Measurements from ENCODE around the gene OLA1. TPM values are rescaled to one million over a fixed set of nuclear protein-coding genes. Genes with fewer than 3 reads are reported as not detected.
"Not testable (repeated sequence)": the region's sequence is repeated elsewhere in the genome, so short reads cannot be mapped to it uniquely, and the experiment has no call there.

OLA1 gene
- total RNA-seq, 1 experiment from 2014 or later: 126 TPM

GRCh38 chr2:174281736-174282135 lies 33.4 kb upstream of the OLA1 start:
- intact Hi-C loops (cut with micrococcal nuclease; ENCODE audit: unreplicated experiment) (no loop called here), in situ Hi-C loops (cut with HindIII; ENCODE audit: low pct_unique_long_range_greater_than_20kb, low sequenced_read_pairs) (no loop called here)
- Histone ChIP-seq H3K27me3 (ENCODE audit: control insufficient read depth, insufficient read depth, low read length) (peaks cover 9% of the 10 kb centered on the region), H3K36me3 (ENCODE audit: control insufficient read depth, insufficient read depth, low read length) (no peaks in the 10 kb centered on the region), H3K9me3 (ENCODE audit: control insufficient read depth, insufficient read depth, low read depth, low read length) (no peaks in the 10 kb centered on the region), H3K27ac (ENCODE audit: low read length) (no peak overlapping the region), H3K4me3 (ENCODE audit: low read depth in 2 of 2, low read length in 2 of 2) (no peak overlapping the region), H3K4me1 (ENCODE audit: control insufficient read depth, insufficient read depth, low read length) (no peaks in the 10 kb centered on the region)
- ChIA-PET CTCF (no interaction called here), POLR2A (no interaction called here)
- TF ChIP-seq POLR2AphosphoS5 (IDR thresholded peaks at IDR 0.05; ENCODE audit: low read depth, low read length): no peak
- TF ChIP-seq SIN3A (IDR thresholded peaks at IDR 0.05; ENCODE audit: borderline replicate concordance, insufficient read depth, low read depth, low read length): no peak
- TF ChIP-seq REST (IDR thresholded peaks at IDR 0.05; ENCODE audit: insufficient read depth in 1 of 2, low read depth in 2 of 2, low read length in 1 of 2): no peak
- TF ChIP-seq, protein P1, sequence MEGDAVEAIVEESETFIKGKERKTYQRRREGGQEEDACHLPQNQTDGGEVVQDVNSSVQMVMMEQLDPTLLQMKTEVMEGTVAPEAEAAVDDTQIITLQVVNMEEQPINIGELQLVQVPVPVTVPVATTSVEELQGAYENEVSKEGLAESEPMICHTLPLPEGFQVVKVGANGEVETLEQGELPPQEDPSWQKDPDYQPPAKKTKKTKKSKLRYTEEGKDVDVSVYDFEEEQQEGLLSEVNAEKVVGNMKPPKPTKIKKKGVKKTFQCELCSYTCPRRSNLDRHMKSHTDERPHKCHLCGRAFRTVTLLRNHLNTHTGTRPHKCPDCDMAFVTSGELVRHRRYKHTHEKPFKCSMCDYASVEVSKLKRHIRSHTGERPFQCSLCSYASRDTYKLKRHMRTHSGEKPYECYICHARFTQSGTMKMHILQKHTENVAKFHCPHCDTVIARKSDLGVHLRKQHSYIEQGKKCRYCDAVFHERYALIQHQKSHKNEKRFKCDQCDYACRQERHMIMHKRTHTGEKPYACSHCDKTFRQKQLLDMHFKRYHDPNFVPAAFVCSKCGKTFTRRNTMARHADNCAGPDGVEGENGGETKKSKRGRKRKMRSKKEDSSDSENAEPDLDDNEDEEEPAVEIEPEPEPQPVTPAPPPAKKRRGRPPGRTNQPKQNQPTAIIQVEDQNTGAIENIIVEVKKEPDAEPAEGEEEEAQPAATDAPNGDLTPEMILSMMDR (IDR thresholded peaks at IDR 0.05): no peak
- no peak for TF ChIP-seq TCF7L2 (IDR thresholded peaks at IDR 0.05; ENCODE audit: low read depth, low read length)
- ATAC-seq (no peak), DNase-seq (ENCODE audit: low read depth, low spot score) (no peak)
- no TSS peak for BruUV-seq (replicated peaks)

- DNase-seq (ENCODE audit: low read depth, low spot score) (no peak), ATAC-seq (no peak)
- BruUV-seq (replicated peaks): no TSS peak
- no peak for TF ChIP-seq SIN3A (IDR thresholded peaks at IDR 0.05; ENCODE audit: borderline replicate concordance, insufficient read depth, low read depth, low read length)
- no peak for TF ChIP-seq TCF7L2 (IDR thresholded peaks at IDR 0.05; ENCODE audit: low read depth, low read length)
- TF ChIP-seq POLR2AphosphoS5 (IDR thresholded peaks at IDR 0.05; ENCODE audit: low read depth, low read length): no peak
- TF ChIP-seq REST (IDR thresholded peaks at IDR 0.05; ENCODE audit: insufficient read depth in 1 of 2, low read depth in 2 of 2, low read length in 1 of 2): no peak
- TF ChIP-seq, protein P1 (IDR thresholded peaks at IDR 0.05): no peak
- H3K27me3 ChIP-seq (ENCODE audit: control insufficient read depth, insufficient read depth, low read length): peaks cover 7% of the 10 kb centered on the region
- in situ Hi-C loops (cut with HindIII; ENCODE audit: low pct_unique_long_range_greater_than_20kb, low sequenced_read_pairs): no loop called here
- H3K9me3 ChIP-seq (ENCODE audit: control insufficient read depth, insufficient read depth, low read depth, low read length): no peaks in the 10 kb centered on the region
- intact Hi-C loops (cut with micrococcal nuclease; ENCODE audit: unreplicated experiment): no loop called here
- H3K4me1 ChIP-seq (ENCODE audit: control insufficient read depth, insufficient read depth, low read length): no peaks in the 10 kb centered on the region
- ChIA-PET CTCF (interaction anchor here (0.6 kb wide), 1 partner anchor 1557 kb away, joined by 3 read pairs; no protein-coding TSS in a partner anchor), POLR2A (no interaction called here)
- H3K4me3 ChIP-seq (ENCODE audit: low read depth in 2 of 2, low read length in 2 of 2): no peak overlapping the region
- no peak overlapping the region for H3K27ac ChIP-seq (ENCODE audit: low read length)
- no peaks in the 10 kb centered on the region for H3K36me3 ChIP-seq (ENCODE audit: control insufficient read depth, insufficient read depth, low read length)
Observed at GRCh38 chr2:174280596-174280995, 32.3 kb upstream of the OLA1 start.

- H3K27me3 ChIP-seq (ENCODE audit: control insufficient read depth, insufficient read depth, low read length); ATAC-seq; intact Hi-C loops (cut with micrococcal nuclease; ENCODE audit: unreplicated experiment); H3K36me3 ChIP-seq (ENCODE audit: control insufficient read depth, insufficient read depth, low read length); H3K4me1 ChIP-seq (ENCODE audit: control insufficient read depth, insufficient read depth, low read length); H3K9me3 ChIP-seq (ENCODE audit: control insufficient read depth, insufficient read depth, low read depth, low read length); CTCF ChIA-PET; in situ Hi-C loops (cut with HindIII; ENCODE audit: low pct_unique_long_range_greater_than_20kb, low sequenced_read_pairs); H3K4me3 ChIP-seq (ENCODE audit: low read depth in 2 of 2, low read length in 2 of 2); H3K27ac ChIP-seq (ENCODE audit: low read length); BruUV-seq (replicated peaks); POLR2A ChIA-PET; DNase-seq (ENCODE audit: low read depth, low spot score): not testable (repeated sequence)
Observed at GRCh38 chr2:174270263-174270662, 21.9 kb upstream of the OLA1 start.
